Fibroblast of pulmonary artery (primary cell): Measurements from ENCODE around the gene CDKN1A.

Source experiments
- DNase-seq: peaks from one replicate; pipeline ENCODE4 v3.0.0-alpha.2; 2010; ENCODE audit warnings: low read depth
- H3K4me3 ChIP-seq: replicated peaks from 2 replicates; pipeline ENCODE4 v1.5.1; 2011; ENCODE audit warnings: low read depth, mild to moderate bottlenecking, control low read depth, low read length, moderate library complexity
- CTCF ChIP-seq: IDR thresholded peaks from 2 replicates; pipeline ENCODE4 v1.5.1; 2011; ENCODE audit warnings: mild to moderate bottlenecking, control low read depth, low read length, inconsistent platforms; ENCODE audit errors: missing control alignments

The CDKN1A gene

GRCh38 chr6:36677753-36678487 lies 594 bp upstream of the CDKN1A start:
- H3K4me3 ChIP-seq, result peak overlapping the region; percentile 11
- TF ChIP-seq CTCF, result no peak
- DNase-seq, result no peak

- H3K4me3 ChIP-seq, result peak overlapping the region; percentile 99
- peak; percentile 68 for DNase-seq
- no peak for TF ChIP-seq CTCF
Measured at GRCh38 chr6:36679043-36679833, 724 bp downstream of the CDKN1A start.

- no peak for TF ChIP-seq CTCF
- H3K4me3 ChIP-seq, result peak overlapping the region; percentile 99
- DNase-seq, result no peak
Measured at GRCh38 chr6:36682328-36683144, 4.0 kb downstream of the CDKN1A start.

- peak overlapping the region; percentile 99 for H3K4me3 ChIP-seq
- no peak for DNase-seq
- TF ChIP-seq CTCF, result no peak
Measured at GRCh38 chr6:36683145-36683655, 4.7 kb downstream of the CDKN1A start.

- H3K4me3 ChIP-seq, result no peak overlapping the region
- no peak for DNase-seq
- no peak for TF ChIP-seq CTCF
Measured at GRCh38 chr6:36683656-36684446, 5.3 kb downstream of the CDKN1A start.

- TF ChIP-seq CTCF, result no peak
- no peak for DNase-seq
- H3K4me3 ChIP-seq, result no peak overlapping the region
Measured at GRCh38 chr6:36684447-36684812, 5.9 kb downstream of the CDKN1A start.
